ENCODE measurements around the gene SYNDIG1. TPM values are rescaled to one million over a fixed set of nuclear protein-coding genes. Genes with fewer than 3 reads are reported as not detected.

The SYNDIG1 gene
- total and polyA plus RNA-seq, 2 of the 4 experiments (the other 2 are of a cell fraction) = not detected

DNA sequence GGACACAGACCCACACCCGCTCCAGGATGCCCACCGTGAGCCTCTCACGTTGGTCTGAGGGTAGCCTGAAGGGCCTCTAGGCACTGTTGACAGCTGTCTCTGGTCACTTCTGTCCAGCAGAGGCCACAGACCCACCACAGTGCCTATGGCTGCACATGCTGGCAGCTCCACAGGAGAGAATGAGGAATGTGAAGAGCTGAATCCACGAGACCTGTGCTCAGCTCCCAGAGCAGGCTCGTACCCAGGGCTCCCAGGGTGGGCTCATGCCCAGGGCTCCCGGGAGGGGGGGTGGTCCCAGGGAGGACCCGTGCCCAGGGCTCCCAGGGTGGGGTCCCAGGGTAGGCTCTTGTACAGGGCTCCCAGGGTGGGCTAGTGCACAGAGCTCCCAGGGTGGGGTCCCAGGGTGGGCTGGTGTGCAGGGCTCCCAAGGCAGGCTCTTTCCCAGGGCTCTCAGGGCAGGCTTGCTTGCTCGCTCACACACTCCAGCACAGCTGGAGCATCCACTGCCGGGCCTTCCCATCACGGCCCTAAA, 201.0 kb downstream of the SYNDIG1 start:
- Histone ChIP-seq H3K14ac (replicated peaks; ENCODE audit: low read depth, low read length) (no peak overlapping the region), H3K4me3 (ENCODE audit: insufficient read depth, low read depth, low read length) (no peak overlapping the region), H4K91ac (ENCODE audit: insufficient read depth, low read depth, low read length) (peak overlapping the region; percentile 24; the same call in 1 of the 2 replicates), H3K9ac (ENCODE audit: low read depth, low read length) (no peak overlapping the region), H2BK5ac (ENCODE audit: low read depth, low read length, poor library complexity, severe bottlenecking) (no peak overlapping the region), H3K9me1 (ENCODE audit: insufficient read depth, low read length) (peaks cover 13% of the 10 kb centered on the region), H2BK120ac (ENCODE audit: low read depth, low read length) (0 out of 2 replicates have a peak overlapping the region, but pooled peaks have one; percentile 52), H3K18ac (ENCODE audit: low read depth, low read length) (no peak overlapping the region; the same call in 1 of the 2 replicates), H3K79me1 (ENCODE audit: low read depth in 1 of 2, low read length in 2 of 2) (no peaks in the 10 kb centered on the region), H2AK9ac (replicated peaks; ENCODE audit: low read depth, low read length, poor library complexity) (no peak overlapping the region), H4K8ac (ENCODE audit: low read depth in 2 of 2, low read length in 2 of 2) (no peak overlapping the region), H3K56ac (ENCODE audit: extremely low read depth, insufficient read depth, low read length) (no peak overlapping the region), H3K4me2 (ENCODE audit: low read depth, low read length) (no peak overlapping the region), H3K27ac (ENCODE audit: insufficient read depth, low read length) (no peak overlapping the region), H3K27me3 (ENCODE audit: control insufficient read depth, insufficient read depth, low read length) (no peaks in the 10 kb centered on the region; the same call in 1 of the 2 replicates), H2BK15ac (ENCODE audit: low read depth, low read length) (peak overlapping the region; percentile 65; the same call in 2 of the 3 replicates), H4K5ac (ENCODE audit: low read depth, low read length) (peak overlapping the region; percentile 26; the same call in 1 of the 2 replicates), H2AK5ac (ENCODE audit: low read depth, low read length) (peak overlapping the region; percentile 29; the same call in 1 of the 2 replicates), H3K9me3 (ENCODE audit: control insufficient read depth, insufficient read depth, low read length) (no peaks in the 10 kb centered on the region), H4K20me1 (ENCODE audit: insufficient read depth, low read length) (no peaks in the 10 kb centered on the region; the same call in 1 of the 2 replicates), H2BK20ac (ENCODE audit: low read depth, low read length) (peak overlapping the region; percentile 85), H2AFZ (replicated peaks; ENCODE audit: low read length, poor library complexity) (no peak overlapping the region), H3K4ac (ENCODE audit: low read depth, low read length) (peak overlapping the region; percentile 41; the same call in 1 of the 2 replicates), H3K36me3 (ENCODE audit: control insufficient read depth, insufficient read depth, low read length) (no peaks in the 10 kb centered on the region), H3K23ac (ENCODE audit: low read depth, low read length) (no peak overlapping the region), H3K4me1 (ENCODE audit: control insufficient read depth, insufficient read depth, low read length) (peaks cover 18% of the 10 kb centered on the region)
- ChIA-PET POLR2A (ENCODE audit: unreplicated experiment) (no interaction called here), CTCF (no interaction called here)
- 82% methylated on average over 6 of the region's 10 CpGs; no CpG with 5 or more reads in 1 of the 2 experiments for WGBS, 2 experiments (ENCODE audit: extremely low coverage in 2 of 2, insufficient read length in 1 of 2)
- dilution Hi-C loops (cut with HindIII; ENCODE audit: low sequenced_read_pairs, unreplicated experiment) (no loop called here), intact Hi-C loops (cut with micrococcal nuclease) (no loop called here), in situ Hi-C loops (cut with MboI; ENCODE audit: low sequenced_read_pairs) (no loop called here)
- BruUV-seq (replicated peaks) = no TSS peak
- DNase-seq = no peak
- TF ChIP-seq RCOR1 (IDR thresholded peaks at IDR 0.05; ENCODE audit: insufficient replicate concordance, low read length) = no peak
- no peak for TF ChIP-seq MAFK (IDR thresholded peaks at IDR 0.05; ENCODE audit: low read depth, low read length)
- no peak for TF ChIP-seq CEBPB (IDR thresholded peaks at IDR 0.05; ENCODE audit: low read depth, low read length)
- TF ChIP-seq CHD1 (IDR thresholded peaks at IDR 0.05; ENCODE audit: low read depth, low read length) = no peak
- TF ChIP-seq BHLHE40 (IDR thresholded peaks at IDR 0.05; ENCODE audit: low read depth, low read length) = no peak
- TF ChIP-seq NFE2L2 (IDR thresholded peaks at IDR 0.05; ENCODE audit: low read depth, low read length) = no peak
- TF ChIP-seq, protein P1, sequence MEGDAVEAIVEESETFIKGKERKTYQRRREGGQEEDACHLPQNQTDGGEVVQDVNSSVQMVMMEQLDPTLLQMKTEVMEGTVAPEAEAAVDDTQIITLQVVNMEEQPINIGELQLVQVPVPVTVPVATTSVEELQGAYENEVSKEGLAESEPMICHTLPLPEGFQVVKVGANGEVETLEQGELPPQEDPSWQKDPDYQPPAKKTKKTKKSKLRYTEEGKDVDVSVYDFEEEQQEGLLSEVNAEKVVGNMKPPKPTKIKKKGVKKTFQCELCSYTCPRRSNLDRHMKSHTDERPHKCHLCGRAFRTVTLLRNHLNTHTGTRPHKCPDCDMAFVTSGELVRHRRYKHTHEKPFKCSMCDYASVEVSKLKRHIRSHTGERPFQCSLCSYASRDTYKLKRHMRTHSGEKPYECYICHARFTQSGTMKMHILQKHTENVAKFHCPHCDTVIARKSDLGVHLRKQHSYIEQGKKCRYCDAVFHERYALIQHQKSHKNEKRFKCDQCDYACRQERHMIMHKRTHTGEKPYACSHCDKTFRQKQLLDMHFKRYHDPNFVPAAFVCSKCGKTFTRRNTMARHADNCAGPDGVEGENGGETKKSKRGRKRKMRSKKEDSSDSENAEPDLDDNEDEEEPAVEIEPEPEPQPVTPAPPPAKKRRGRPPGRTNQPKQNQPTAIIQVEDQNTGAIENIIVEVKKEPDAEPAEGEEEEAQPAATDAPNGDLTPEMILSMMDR (conservative IDR thresholded peaks at IDR 0.05; ENCODE audit: low read depth, low read length) = no peak
- TF ChIP-seq POLR2A (IDR thresholded peaks at IDR 0.05; ENCODE audit: low read depth, low read length) = no peak
- no peak for TF ChIP-seq FOS (IDR thresholded peaks at IDR 0.05; ENCODE audit: low read depth, low read length)
- TF ChIP-seq, protein P2, sequence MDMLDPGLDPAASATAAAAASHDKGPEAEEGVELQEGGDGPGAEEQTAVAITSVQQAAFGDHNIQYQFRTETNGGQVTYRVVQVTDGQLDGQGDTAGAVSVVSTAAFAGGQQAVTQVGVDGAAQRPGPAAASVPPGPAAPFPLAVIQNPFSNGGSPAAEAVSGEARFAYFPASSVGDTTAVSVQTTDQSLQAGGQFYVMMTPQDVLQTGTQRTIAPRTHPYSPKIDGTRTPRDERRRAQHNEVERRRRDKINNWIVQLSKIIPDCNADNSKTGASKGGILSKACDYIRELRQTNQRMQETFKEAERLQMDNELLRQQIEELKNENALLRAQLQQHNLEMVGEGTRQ (IDR thresholded peaks at IDR 0.05; ENCODE audit: low read depth, low read length) = no peak
- TF ChIP-seq RAD21 (IDR thresholded peaks at IDR 0.05; ENCODE audit: low read length) = no peak
- ATAC-seq (ENCODE audit: low read depth) = no peak

Measured in IMR-90 (cell line).